Naive thymus-derived CD8-positive, alpha-beta T cell (primary cell): ENCODE measurements around the gene MYCBP. TPM values are rescaled to one million over a fixed set of nuclear protein-coding genes. Genes with fewer than 3 reads are reported as not detected.
"Not testable (repeated sequence)": the region's sequence is repeated elsewhere in the genome, so short reads cannot be mapped to it uniquely, and the experiment has no call there.

Experiments
- ATAC-seq, 2 donors: fragments of 150-1000 bp; cut with Tn5 transposase in 1 of 2; sonication (Bioruptor Pico), chemical (Tn5 transposase) in 1 of 2; 1 replicate in 1 of 2; 2 replicates in 1 of 2; pipeline ENCODE4 v1.10.0; 2021; ENCODE audit warnings: mild to moderate bottlenecking in 2 of 2, moderate library complexity in 2 of 2
- POLR2A ChIA-PET: fragments of 350-600 bp; sonication (Branson Sonifier 250); formaldehyde crosslinking; loops from one replicate; lab custom pipeline; 2021; ENCODE audit warnings: antibody characterized with exemption; lab: Charles Lee
- DNase-seq, 10 donors: peaks; one replicate each; pipeline versions ENCODE4 v3.0.0 to v3.0.0-alpha.2; 2020 to 2022
- H3K27ac Mint-ChIP-seq, 10 donors: one replicate each; pipeline ENCODE4 v1.8.0; 2020 to 2022; ENCODE audit warnings: mild to moderate bottlenecking in 10 of 10, mixed read lengths in 10 of 10, moderate library complexity in 4 of 10, inconsistent platforms in 1 of 10
- H3K27me3 Mint-ChIP-seq, 5 donors: one replicate each; pipeline ENCODE4 v1.8.0; 2021 to 2022; ENCODE audit warnings: mixed read lengths in 5 of 5
- H3K36me3 Mint-ChIP-seq, 3 donors: one replicate each; pipeline ENCODE4 v1.8.0; 2020 to 2022; ENCODE audit warnings: mixed read lengths in 3 of 3, mild to moderate bottlenecking in 2 of 3, inconsistent platforms in 1 of 3
- H3K4me1 Mint-ChIP-seq, 4 donors: one replicate each; pipeline ENCODE4 v1.8.0; 2021 to 2022; ENCODE audit warnings: mixed read lengths in 4 of 4
- H3K4me3 Mint-ChIP-seq, 10 donors: one replicate each; pipeline ENCODE4 v1.8.0; 2020 to 2022; ENCODE audit warnings: mild to moderate bottlenecking in 10 of 10, mixed read lengths in 10 of 10, moderate library complexity in 6 of 10, inconsistent platforms in 1 of 10
- H3K9me3 Mint-ChIP-seq, 9 donors: one replicate each; pipeline ENCODE4 v1.8.0; 2020 to 2022; ENCODE audit warnings: mixed read lengths in 9 of 9, mild to moderate bottlenecking in 3 of 9, inconsistent platforms in 1 of 9, moderate library complexity in 1 of 9
- polyA plus RNA-seq, 3 donors: library from polyadenylated mRNA; unstranded; fragments of 300-500 nt; fragmentation: Illumina TruSeq; gene quantifications; one replicate each; pipeline ENCODE4 v1.2.3, GENCODE V29; 2021
- total RNA-seq, 8 experiments: library from RNA in 2 of 8; stranded (reverse) in 2 of 8; gene quantifications; one replicate each; pipeline ENCODE4 v1.2.3 and lab custom pipeline; 2021 to 2026

Gene MYCBP
- total and polyA plus RNA-seq, 5 experiments from 2014 or later: 12.4 to 63.8 (median 49.6) TPM

- ATAC-seq (peak; percentile 96 to 99), DNase-seq (peak; percentile 93 to 99 (median 97))
- H3K4me3 Mint-ChIP-seq: peak within 1 kb of the TSS; percentile 86 to 99 (median 96)
- H3K4me1 Mint-ChIP-seq: peaks cover 15 to 72% (median 58%) of the 10 kb centered on the region in 4 donors
- POLR2A ChIA-PET: interaction anchor here (0.6 to 1.9 kb wide), 8 partner anchors 10 to 1349 kb away, joined by 3 to 9 read pairs (median 6); partner anchors contain the start of genes MYCBP and NDUFS5
- H3K27ac Mint-ChIP-seq: peak within 1 kb of the TSS; percentile 71 to 99 (median 94)
- H3K9me3 Mint-ChIP-seq: no peaks in the 10 kb centered on the region
- peaks cover 0 to 32% (median 7%) of the 10 kb centered on the region in 3 donors for H3K36me3 Mint-ChIP-seq
- H3K27me3 Mint-ChIP-seq: no peaks in the 10 kb centered on the region
These were observed 13.3 kb downstream of the MYCBP start, which contains the start of gene RRAGC for GRCh38 chr1:38859561-38860453. TSS of gene RRAGC (minus strand) at chr1:38859772. CDS start at chr1:38859646, 126 bp downstream.

- H3K27me3 Mint-ChIP-seq: no peaks in the 10 kb centered on the region
- ATAC-seq: peak; percentile 23 to 26
- peaks cover 16 to 69% (median 58%) of the 10 kb centered on the region in 4 donors for H3K4me1 Mint-ChIP-seq
These were observed 14.2 kb downstream of the MYCBP start for GRCh38 chr1:38858833-38859560.

GRCh38 chr1:38852780-38853179, 20.4 kb downstream of the MYCBP start:
- ATAC-seq: no peak

More at GRCh38 chr1:38858833-38859560, 14.2 kb downstream of the MYCBP start:
- Mint-ChIP-seq H3K36me3 (peaks cover 0 to 32% (median 7%) of the 10 kb centered on the region in 3 donors), H3K4me3 (peak overlapping the region; percentile 86 to 99 (median 96)), H3K27ac (peak overlapping the region; percentile 63 to 99 (median 88)), H3K9me3 (no peaks in the 10 kb centered on the region)
- POLR2A ChIA-PET: interaction anchor here (0.5 to 1.9 kb wide), 8 partner anchors 11 to 1349 kb away, joined by 4 to 9 read pairs (median 6); partner anchors contain the start of genes MYCBP and NDUFS5
- DNase-seq: peak in 8 of 10 donors; percentile 3 to 67 (median 30)

GRCh38 chr1:38848071-38848470, 25.1 kb downstream of the MYCBP start:
- peaks cover 12 to 87% (median 32%) of the 10 kb centered on the region in 3 donors for H3K36me3 Mint-ChIP-seq
- POLR2A ChIA-PET: interaction anchor here (0.6 kb wide), 1 partner anchor 18 kb away, joined by 6 read pairs; no protein-coding TSS in a partner anchor

More at GRCh38 chr1:38852780-38853179, 20.4 kb downstream of the MYCBP start:
- POLR2A ChIA-PET: interaction anchor here (0.6 kb wide), 1 partner anchor 885 kb away, joined by 8 read pairs; no protein-coding TSS in a partner anchor
- no peaks in the 10 kb centered on the region for H3K27me3 Mint-ChIP-seq
- H3K36me3 Mint-ChIP-seq: peaks cover 0 to 77% (median 17%) of the 10 kb centered on the region in 3 donors
- peaks cover 5 to 40% (median 31%) of the 10 kb centered on the region in 4 donors for H3K4me1 Mint-ChIP-seq
- no peaks in the 10 kb centered on the region for H3K9me3 Mint-ChIP-seq
- no peak overlapping the region for H3K4me3 Mint-ChIP-seq
- no peak for DNase-seq
- peak overlapping the region in 2 of 10 donors; percentile 40 to 61 for H3K27ac Mint-ChIP-seq

GRCh38 chr1:38846210-38846609, 26.9 kb downstream of the MYCBP start:
- H3K9me3 Mint-ChIP-seq: no peaks in the 10 kb centered on the region
- peaks cover 9 to 17% (median 13%) of the 10 kb centered on the region in 4 donors for H3K4me1 Mint-ChIP-seq
- POLR2A ChIA-PET: no interaction called here
- H3K36me3 Mint-ChIP-seq: peaks cover 12 to 84% (median 28%) of the 10 kb centered on the region in 3 donors
- ATAC-seq: no peak
- H3K4me3 Mint-ChIP-seq: no peak overlapping the region
- H3K27me3 Mint-ChIP-seq: no peaks in the 10 kb centered on the region
- H3K27ac Mint-ChIP-seq: peak overlapping the region in 3 of 10 donors; percentile 3 to 48 (median 29)
- no peak for DNase-seq

More at GRCh38 chr1:38848071-38848470, 25.1 kb downstream of the MYCBP start:
- DNase-seq: no peak
- no peak overlapping the region for H3K4me3 Mint-ChIP-seq
- ATAC-seq: no peak
- H3K27ac Mint-ChIP-seq: peak overlapping the region in 2 of 10 donors; percentile 25 to 38
- H3K27me3 Mint-ChIP-seq: no peaks in the 10 kb centered on the region
- H3K4me1 Mint-ChIP-seq: peaks cover 8 to 22% (median 19%) of the 10 kb centered on the region in 4 donors
- no peaks in the 10 kb centered on the region for H3K9me3 Mint-ChIP-seq

GRCh38 chr1:38845088-38845487, 28.1 kb downstream of the MYCBP start:
- Mint-ChIP-seq H3K36me3 (peaks cover 12 to 82% (median 26%) of the 10 kb centered on the region in 3 donors), H3K27ac (peak overlapping the region in 2 of 10 donors; percentile 50 to 53), H3K4me1 (peaks cover 11 to 21% (median 17%) of the 10 kb centered on the region in 4 donors)
- H3K4me3 Mint-ChIP-seq, H3K27me3 Mint-ChIP-seq, ATAC-seq, DNase-seq, H3K9me3 Mint-ChIP-seq: not testable (repeated sequence)
- POLR2A ChIA-PET: interaction anchor here (0.6 kb wide), 1 partner anchor 1399 kb away, joined by 3 read pairs; no protein-coding TSS in a partner anchor

- H3K27me3 Mint-ChIP-seq: no peaks in the 10 kb centered on the region
- peaks cover 6 to 71% (median 21%) of the 10 kb centered on the region in 3 donors for H3K36me3 Mint-ChIP-seq
- DNase-seq: no peak
- ATAC-seq: no peak
- H3K4me3 Mint-ChIP-seq: no peak overlapping the region
- H3K4me1 Mint-ChIP-seq: peaks cover 8 to 14% (median 11%) of the 10 kb centered on the region in 4 donors
- POLR2A ChIA-PET: no interaction called here
- no peaks in the 10 kb centered on the region for H3K9me3 Mint-ChIP-seq
- H3K27ac Mint-ChIP-seq: peak overlapping the region in 3 of 10 donors; percentile 0 to 19 (median 18)
These were observed 32.9 kb downstream of the MYCBP start for GRCh38 chr1:38840281-38840680.

- no peak for ATAC-seq
- H3K9me3 Mint-ChIP-seq: no peaks in the 10 kb centered on the region
These were observed 33.8 kb downstream of the MYCBP start for GRCh38 chr1:38839363-38839762.

GRCh38 chr1:38836316-38836715, 36.8 kb downstream of the MYCBP start:
- H3K27ac Mint-ChIP-seq, H3K4me3 Mint-ChIP-seq, DNase-seq, H3K4me1 Mint-ChIP-seq, ATAC-seq, H3K9me3 Mint-ChIP-seq: not testable (repeated sequence)
- POLR2A ChIA-PET: interaction anchor here (0.7 kb wide), 2 partner anchors 107 to 245 kb away, joined by 4 to 5 read pairs; no protein-coding TSS in a partner anchor
- Mint-ChIP-seq H3K27me3 (peaks cover 0 to 11% (median 5%) of the 10 kb centered on the region in 5 donors), H3K36me3 (peaks cover 0 to 34% (median 3%) of the 10 kb centered on the region in 3 donors)

More at GRCh38 chr1:38839363-38839762, 33.8 kb downstream of the MYCBP start:
- H3K27ac Mint-ChIP-seq: peak overlapping the region in 1 of 10 donors; percentile 34
- no peaks in the 10 kb centered on the region for H3K27me3 Mint-ChIP-seq
- no peak overlapping the region for H3K4me3 Mint-ChIP-seq
- POLR2A ChIA-PET: no interaction called here
- no peak for DNase-seq
- H3K4me1 Mint-ChIP-seq: peaks cover 7 to 15% (median 11%) of the 10 kb centered on the region in 4 donors
- H3K36me3 Mint-ChIP-seq: peaks cover 6 to 62% (median 14%) of the 10 kb centered on the region in 3 donors

GRCh38 chr1:38834937-38835827, 38.0 kb downstream of the MYCBP start:
- Mint-ChIP-seq H3K27ac (peak overlapping the region in 1 of 10 donors; percentile 23), H3K4me3 (no peak overlapping the region), H3K4me1 (peaks cover under 1 to 6% (median 3%) of the 10 kb centered on the region in 4 donors), H3K9me3 (no peaks in the 10 kb centered on the region), H3K27me3 (peaks cover 5 to 23% (median 11%) of the 10 kb centered on the region in 5 donors), H3K36me3 (peaks cover 0 to 27% (median 3%) of the 10 kb centered on the region in 3 donors)
- ATAC-seq (peak; percentile 84 to 94), DNase-seq (peak in 9 of 10 donors; percentile 11 to 76 (median 57))
- POLR2A ChIA-PET: no interaction called here
